GM21447 (cell line): ENCODE data around the gene ENPP6.

Source experiments
- ATAC-seq: cut with Tn5 transposase; IDR thresholded peaks from one replicate; pipeline ENCODE4 v1.9.1; 2021; ENCODE audit not compliant: unreplicated experiment

Gene ENPP6

GRCh38 chr4:184110452-184111224 lies 107.0 kb downstream of the ENPP6 start:
- no peak for ATAC-seq

GRCh38 chr4:184108006-184108501 lies 109.6 kb downstream of the ENPP6 start:
- no peak for ATAC-seq

GRCh38 chr4:184104419-184105101 lies 113.1 kb downstream of the ENPP6 start:
- no peak for ATAC-seq

GRCh38 chr4:184103527-184104264 lies 114.0 kb downstream of the ENPP6 start:
- no peak for ATAC-seq

- no peak for ATAC-seq
Observed at GRCh38 chr4:184102927-184103326, 114.7 kb downstream of the ENPP6 start.

GRCh38 chr4:184102488-184102887 lies 115.2 kb downstream of the ENPP6 start:
- no peak for ATAC-seq

- ATAC-seq = no peak
Observed at GRCh38 chr4:184101711-184102110, 116.0 kb downstream of the ENPP6 start.

GRCh38 chr4:184100297-184100885 lies 117.3 kb downstream of the ENPP6 start:
- ATAC-seq = no peak

GRCh38 chr4:184099535-184099966 lies 118.1 kb downstream of the ENPP6 start:
- ATAC-seq = no peak

- ATAC-seq = no peak
Observed at GRCh38 chr4:184099000-184099399, 118.7 kb downstream of the ENPP6 start.

- ATAC-seq = no peak
Observed at GRCh38 chr4:184097815-184098214, 119.9 kb downstream of the ENPP6 start.

GRCh38 chr4:184097241-184097605 lies 120.5 kb downstream of the ENPP6 start:
- peak; percentile 63 for ATAC-seq

- ATAC-seq = no peak
Observed at GRCh38 chr4:184096561-184097240, 121.0 kb downstream of the ENPP6 start.

GRCh38 chr4:184094532-184095159 lies 123.0 kb downstream of the ENPP6 start:
- ATAC-seq = no peak

- no peak for ATAC-seq
Observed at GRCh38 chr4:184091986-184092385, 125.7 kb downstream of the ENPP6 start.

- no peak for ATAC-seq
Observed at GRCh38 chr4:184090571-184090970, 127.1 kb downstream of the ENPP6 start.

- no peak for ATAC-seq
Observed at GRCh38 chr4:184080674-184081073, 137.0 kb downstream of the ENPP6 start.

GRCh38 chr4:184074677-184075388 lies 142.8 kb downstream of the ENPP6 start:
- no peak for ATAC-seq

GRCh38 chr4:184067931-184068554 lies 149.6 kb downstream of the ENPP6 start:
- ATAC-seq = no peak
